HepG2 (cell line): ENCODE results near the gene PEX13. TPM values are rescaled to one million over a fixed set of nuclear protein-coding genes. Genes with fewer than 3 reads are reported as not detected.

Source experiments
- ATAC-seq: fragments of 200-7000 bp; cut with Tn5 transposase; 3 replicates; pipeline ENCODE4 v1.9.1; 2020; ENCODE audit warnings: mild to moderate bottlenecking, moderate library complexity
- BruUV-seq: library from RNA; stranded (reverse); fragments of 400-500 nt; replicated peaks from 2 replicates; lab custom pipeline; 2021; lab: Mats Ljungman, UMichigan
- CTCF ChIA-PET: fragments of 300-600 bp; formaldehyde crosslinking; extraction: SDS; loops from one replicate; lab custom pipeline; 2021; ENCODE audit warnings: low total read pairs, inconsistent platforms, low intra/inter-chr PET ratio; lab: Yijun Ruan, JAX
- POLR2A ChIA-PET: fragments of 350-600 bp; sonication (Branson Sonifier 250); formaldehyde crosslinking; loops from one replicate; lab custom pipeline; 2020; ENCODE audit warnings: antibody characterized with exemption, inconsistent platforms; lab: Yijun Ruan, JAX
- DNase-seq: peaks from one replicate; pipeline ENCODE4 v3.0.0-alpha.2; 2015; ENCODE audit warnings: low spot score
- FAIRE-seq: peaks from 3 replicates; lab custom pipeline; 2011; peaks lifted over from hg19 to GRCh38; lab: Jason Lieb, UNC
- H2AFZ ChIP-seq: one replicate; pipeline ENCODE4 v1.6.1; 2011; ENCODE audit warnings: low read length, inconsistent platforms
- H3K27ac ChIP-seq: fragments of 300-600 bp; 3 replicates; pipeline ENCODE4 v1.8.0; 2011; ENCODE audit warnings: mixed run types, mild to moderate bottlenecking, mixed read lengths, low read length, inconsistent platforms; ENCODE audit not compliant: insufficient read depth; ENCODE audit errors: extremely low read length
- H3K27me3 ChIP-seq, 2 experiments: fragments of 200-600 bp in 1 of 2; 2 replicates in 1 of 2; 3 replicates in 1 of 2; pipeline versions ENCODE4 v1.6.0 to v1.8.0; 2011; ENCODE audit warnings: low read length in 2 of 2, mild to moderate bottlenecking in 2 of 2, moderate library complexity in 2 of 2, inconsistent platforms in 1 of 2; ENCODE audit not compliant: insufficient read depth in 2 of 2, control insufficient read depth in 1 of 2
- H3K36me3 ChIP-seq, 2 experiments: fragments of 200-600 bp in 1 of 2; replicated peaks in 1 of 2; 2 replicates in 1 of 2; 3 replicates in 1 of 2; pipeline versions ENCODE4 v1.5.1 to v1.8.0; 2011; ENCODE audit warnings: low read length in 2 of 2, inconsistent platforms in 1 of 2; ENCODE audit not compliant: insufficient read depth in 2 of 2, control insufficient read depth in 1 of 2
- H3K4me1 ChIP-seq: 2 replicates; pipeline ENCODE4 v1.5.1; 2012; ENCODE audit warnings: low read length, inconsistent platforms; ENCODE audit not compliant: insufficient read depth
- H3K4me2 ChIP-seq: 2 replicates; pipeline ENCODE4 v1.6.0; 2011; ENCODE audit warnings: low read depth, low read length, inconsistent platforms
- H3K4me3 ChIP-seq, 3 experiments: fragments of 200-600 bp in 1 of 3; sonication (generic), shearing (Covaris generic) in 1 of 3; replicated peaks in 1 of 3; 2 replicates each; pipeline ENCODE4 v1.5.1; 2011 to 2016; ENCODE audit warnings: low read length in 3 of 3, inconsistent platforms in 2 of 3, low read depth in 2 of 3, mild to moderate bottlenecking in 2 of 3, control low read depth in 1 of 3, mixed read lengths in 1 of 3; ENCODE audit not compliant: insufficient read depth in 1 of 3
- H3K79me2 ChIP-seq: one replicate; pipeline ENCODE4 v1.6.1; 2011; ENCODE audit warnings: low read length, inconsistent platforms; ENCODE audit not compliant: insufficient read depth
- H3K9ac ChIP-seq: 2 replicates; pipeline ENCODE4 v1.6.0; 2011; ENCODE audit warnings: mild to moderate bottlenecking, low read depth, low read length, inconsistent platforms; ENCODE audit not compliant: insufficient read depth
- H3K9me3 ChIP-seq: 2 replicates; pipeline ENCODE4 v1.5.1; 2012; ENCODE audit warnings: mild to moderate bottlenecking, low read length
- H4K20me1 ChIP-seq: 2 replicates; pipeline ENCODE4 v1.6.0; 2011; ENCODE audit warnings: inconsistent platforms, mild to moderate bottlenecking, low read length, moderate library complexity; ENCODE audit not compliant: insufficient read depth
- AHDC1 ChIP-seq: sonication (generic); formaldehyde crosslinking; IDR thresholded peaks from 2 replicates; pipeline ENCODE4 v1.5.1; 2020; ENCODE audit warnings: mild to moderate bottlenecking, missing genetic modification reagents, borderline replicate concordance
- FOXK2 ChIP-seq: fragments of 450-650 bp; IDR thresholded peaks from 2 replicates; pipeline ENCODE4 v1.6.1; 2016
- HOMEZ ChIP-seq: IDR thresholded peaks from 2 replicates; pipeline ENCODE4 v1.6.1; 2016; ENCODE audit warnings: low read depth
- IKZF4 ChIP-seq: sonication (generic); formaldehyde crosslinking; IDR thresholded peaks from 2 replicates; pipeline ENCODE4 v1.5.1; 2020; ENCODE audit warnings: borderline replicate concordance, mild to moderate bottlenecking, low read depth, missing genetic modification reagents; ENCODE audit errors: not compliant biosample characterization
- TOPORS ChIP-seq: sonication (generic); formaldehyde crosslinking; IDR thresholded peaks from 2 replicates; pipeline ENCODE4 v1.8.0; 2023; ENCODE audit warnings: mild to moderate bottlenecking, missing genetic modification reagents
- ZKSCAN5 ChIP-seq: sonication (generic); formaldehyde crosslinking; IDR thresholded peaks from 2 replicates; pipeline ENCODE4 v1.5.1; 2020; ENCODE audit warnings: mild to moderate bottlenecking, missing genetic modification reagents
- ZNF570 ChIP-seq: sonication (generic); formaldehyde crosslinking; IDR thresholded peaks from 2 replicates; pipeline ENCODE4 v1.4.0; 2020; ENCODE audit warnings: mild to moderate bottlenecking, missing genetic modification reagents, borderline replicate concordance
- ZNF576 ChIP-seq: sonication (generic); formaldehyde crosslinking; IDR thresholded peaks from 2 replicates; pipeline ENCODE4 v1.4.0; 2020; ENCODE audit warnings: mild to moderate bottlenecking, missing genetic modification reagents
- ZSCAN31 ChIP-seq: sonication (generic); formaldehyde crosslinking; IDR thresholded peaks from 2 replicates; pipeline ENCODE4 v1.5.0; 2020; ENCODE audit warnings: low read depth, mild to moderate bottlenecking, missing genetic modification reagents
- WGBS: methylation state at CpG from one replicate; pipeline ENCODE4 v1.1.6; 2017; ENCODE audit warnings: low lambda C conversion rate; 5-methylcytosine and 5-hydroxymethylcytosine counted together
- in situ Hi-C: cut with HindIII; loops from 2 replicates; pipeline ENCODE4 v1.10.0; 2017; ENCODE audit warnings: low pct_unique_long_range_greater_than_20kb; ENCODE audit not compliant: extremely low pct_ligation_motif_present
- intact Hi-C: fragments of 100-400 bp; cut with micrococcal nuclease; formaldehyde crosslinking; loops from one replicate; pipeline ENCODE4 v1.10.0; 2022; ENCODE audit not compliant: unreplicated experiment
- polyA plus RNA-seq, 8 experiments: library from polyadenylated mRNA; depleted of rRNA in 3 of 8; stranded (reverse) in 7 of 8; unstranded in 1 of 8; fragments of >200 nt; fragmentation: Illumina TruSeq in 4 of 8; extraction: Trizol in 4 of 8; gene quantifications; 2 replicates each; pipeline versions ENCODE4 v1.2.1 to v1.2.3, GENCODE V29; 2011 to 2016; ENCODE audit warnings: low read depth in 4 of 8, missing spikeins in 1 of 8, mixed read lengths in 1 of 8; ENCODE audit not compliant: insufficient read depth in 1 of 8
- total RNA-seq, 5 experiments: library from RNA; depleted of rRNA; stranded (reverse); fragments of >200 nt; fragmentation: Illumina TruSeq; extraction: Trizol; gene quantifications; 2 replicates each; pipeline ENCODE4 v1.2.3, GENCODE V29; 2016; ENCODE audit warnings: low read depth in 1 of 5

PEX13 gene
- total and polyA plus RNA-seq, 2 of the 13 experiments (the other 11 are each of a cell fraction or from before 2014, with no cell fraction given) = 47.9 to 75.9 TPM

- H3K4me3 ChIP-seq = no peak overlapping the region
- TF ChIP-seq AHDC1 (no peak), IKZF4 (CRISPR knock-in tag) (no peak), ZKSCAN5 (CRISPR knock-in tag) (no peak), ZNF570 (no peak), FOXK2 (no peak), TOPORS (CRISPR knock-in tag) (no peak), HOMEZ (no peak), ZNF576 (CRISPR knock-in tag) (no peak), ZSCAN31 (no peak)
- H3K9ac ChIP-seq = no peak overlapping the region
- peaks cover 5% of the 10 kb centered on the region; the same call in 1 of the 2 replicates for H3K4me1 ChIP-seq
- ATAC-seq = no peak
- no peak for FAIRE-seq
- in situ Hi-C loops = no loop called here
- H4K20me1 ChIP-seq = peaks cover 2% of the 10 kb centered on the region; the same call in 1 of the 2 replicates
- no peak overlapping the region for H2AFZ ChIP-seq
- H3K9me3 ChIP-seq = no peaks in the 10 kb centered on the region
- intact Hi-C loops = no loop called here
- no peak overlapping the region for H3K27ac ChIP-seq
- no peaks in the 10 kb centered on the region for H3K27me3 ChIP-seq
- H3K79me2 ChIP-seq = peaks cover 6% of the 10 kb centered on the region
- DNase-seq = no peak
- ChIA-PET CTCF (no interaction called here), POLR2A (interaction anchor here (1.6 kb wide), 1 partner anchor 9 kb away, joined by 3 read pairs; no protein-coding TSS in a partner anchor)
- WGBS = 96% methylated on average over 4 of the region's 4 CpGs
- H3K36me3 ChIP-seq = peaks cover 10 to 61% of the 10 kb centered on the region in 2 experiments
- no peak overlapping the region for H3K4me2 ChIP-seq
- no TSS peak for BruUV-seq
Measured at GRCh38 chr2:61044636-61045035, 27.1 kb downstream of the PEX13 start.
